ENCODE data around the gene CPNE5. TPM values are rescaled to one million over a fixed set of nuclear protein-coding genes. Genes with fewer than 3 reads are reported as not detected.

Gene CPNE5
- total RNA-seq, 1 donor from 2014 or later = 2.3 TPM

DNA sequence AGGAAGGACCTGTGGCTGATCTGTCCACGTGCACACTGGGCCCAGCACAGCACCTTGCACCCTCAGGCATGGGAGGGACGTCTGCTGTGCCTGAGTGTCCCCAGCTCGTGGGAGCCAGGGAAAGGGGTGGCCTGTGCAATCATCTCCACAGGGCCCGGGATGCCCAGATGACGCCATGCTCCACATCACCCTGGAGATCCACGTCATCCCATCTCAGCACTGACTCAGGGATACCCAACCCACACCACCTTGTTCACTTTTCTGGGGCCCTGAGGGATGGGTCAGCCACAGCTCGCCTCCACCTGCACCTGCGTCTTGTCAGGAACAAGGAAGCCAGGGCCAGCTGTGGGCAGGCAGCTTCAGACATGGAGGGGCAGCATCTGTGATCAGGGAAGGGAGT, 93.4 kb downstream of the CPNE5 start:
- Histone ChIP-seq H3K9me3 (no peaks in the 10 kb centered on the region), H3K36me3 (no peaks in the 10 kb centered on the region), H3K27ac (no peak overlapping the region), H3K27me3 (no peaks in the 10 kb centered on the region), H3K4me1 (no peaks in the 10 kb centered on the region), H3K4me3 (no peak overlapping the region)
- DNase-seq = no peak
- TF ChIP-seq, protein P1, sequence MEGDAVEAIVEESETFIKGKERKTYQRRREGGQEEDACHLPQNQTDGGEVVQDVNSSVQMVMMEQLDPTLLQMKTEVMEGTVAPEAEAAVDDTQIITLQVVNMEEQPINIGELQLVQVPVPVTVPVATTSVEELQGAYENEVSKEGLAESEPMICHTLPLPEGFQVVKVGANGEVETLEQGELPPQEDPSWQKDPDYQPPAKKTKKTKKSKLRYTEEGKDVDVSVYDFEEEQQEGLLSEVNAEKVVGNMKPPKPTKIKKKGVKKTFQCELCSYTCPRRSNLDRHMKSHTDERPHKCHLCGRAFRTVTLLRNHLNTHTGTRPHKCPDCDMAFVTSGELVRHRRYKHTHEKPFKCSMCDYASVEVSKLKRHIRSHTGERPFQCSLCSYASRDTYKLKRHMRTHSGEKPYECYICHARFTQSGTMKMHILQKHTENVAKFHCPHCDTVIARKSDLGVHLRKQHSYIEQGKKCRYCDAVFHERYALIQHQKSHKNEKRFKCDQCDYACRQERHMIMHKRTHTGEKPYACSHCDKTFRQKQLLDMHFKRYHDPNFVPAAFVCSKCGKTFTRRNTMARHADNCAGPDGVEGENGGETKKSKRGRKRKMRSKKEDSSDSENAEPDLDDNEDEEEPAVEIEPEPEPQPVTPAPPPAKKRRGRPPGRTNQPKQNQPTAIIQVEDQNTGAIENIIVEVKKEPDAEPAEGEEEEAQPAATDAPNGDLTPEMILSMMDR (IDR thresholded peaks at IDR 0.05) = no peak
- no peak for ATAC-seq
- intact Hi-C loops (cut with DNase I) = loop anchor here (10.0 kb wide), 1 partner anchor 121 kb away; no protein-coding TSS in a partner anchor

DNA sequence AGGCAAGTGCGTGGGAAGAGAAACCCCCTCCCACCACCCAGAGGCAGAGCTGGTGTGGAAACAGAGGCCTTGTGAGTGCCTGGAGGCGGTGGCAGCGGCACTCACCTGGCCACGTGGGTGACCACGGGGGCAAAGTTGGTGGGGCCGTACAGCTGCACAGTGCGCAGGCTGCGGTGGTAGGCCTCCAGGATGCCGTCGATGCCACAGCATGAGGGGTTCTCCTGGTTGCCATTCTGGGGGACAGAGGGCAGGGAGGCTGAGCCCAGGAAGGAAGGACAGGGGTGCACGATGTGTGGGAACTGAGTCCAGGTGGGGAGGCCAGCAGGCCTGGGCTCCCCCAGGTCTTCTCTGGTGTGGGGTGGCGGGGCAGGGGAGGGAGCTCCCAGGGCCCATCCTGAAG, 94.0 kb downstream of the CPNE5 start:
- Histone ChIP-seq H3K27ac (no peak overlapping the region), H3K36me3 (no peaks in the 10 kb centered on the region), H3K27me3 (no peaks in the 10 kb centered on the region), H3K4me1 (no peaks in the 10 kb centered on the region), H3K9me3 (no peaks in the 10 kb centered on the region), H3K4me3 (no peak overlapping the region)
- TF ChIP-seq, protein P1 (IDR thresholded peaks at IDR 0.05) = no peak
- no peak for DNase-seq
- ATAC-seq = no peak
- intact Hi-C loops (cut with DNase I) = loop anchor here (10.0 kb wide), 1 partner anchor 120 kb away; no protein-coding TSS in a partner anchor

DNA sequence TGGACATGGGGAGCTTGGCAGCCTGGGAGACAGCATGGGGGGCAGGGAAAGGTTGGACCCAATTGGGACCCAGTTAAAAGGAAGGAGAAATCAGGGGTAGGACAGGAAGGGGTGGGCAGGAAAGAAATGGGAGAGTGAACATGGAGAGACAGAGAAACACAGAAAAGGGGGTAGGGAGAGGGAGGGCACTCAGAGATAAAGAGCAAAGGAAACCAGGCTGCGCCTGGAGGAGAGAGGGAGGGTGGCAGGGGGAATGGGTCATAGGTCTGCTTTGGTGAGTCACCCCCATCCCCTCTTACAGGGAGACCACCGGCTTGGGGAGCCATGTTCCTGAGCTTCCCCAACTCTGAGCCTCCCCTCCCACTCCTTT, 95.0 kb downstream of the CPNE5 start:
- Histone ChIP-seq H3K4me3 (no peak overlapping the region), H3K36me3 (no peaks in the 10 kb centered on the region), H3K4me1 (no peaks in the 10 kb centered on the region), H3K27ac (no peak overlapping the region), H3K9me3 (no peaks in the 10 kb centered on the region), H3K27me3 (no peaks in the 10 kb centered on the region)
- DNase-seq (no peak), ATAC-seq (no peak)
- intact Hi-C loops (cut with DNase I) = loop anchor here (10.0 kb wide), 1 partner anchor 119 kb away; no protein-coding TSS in a partner anchor
- TF ChIP-seq, protein P1 (IDR thresholded peaks at IDR 0.05) = no peak

DNA sequence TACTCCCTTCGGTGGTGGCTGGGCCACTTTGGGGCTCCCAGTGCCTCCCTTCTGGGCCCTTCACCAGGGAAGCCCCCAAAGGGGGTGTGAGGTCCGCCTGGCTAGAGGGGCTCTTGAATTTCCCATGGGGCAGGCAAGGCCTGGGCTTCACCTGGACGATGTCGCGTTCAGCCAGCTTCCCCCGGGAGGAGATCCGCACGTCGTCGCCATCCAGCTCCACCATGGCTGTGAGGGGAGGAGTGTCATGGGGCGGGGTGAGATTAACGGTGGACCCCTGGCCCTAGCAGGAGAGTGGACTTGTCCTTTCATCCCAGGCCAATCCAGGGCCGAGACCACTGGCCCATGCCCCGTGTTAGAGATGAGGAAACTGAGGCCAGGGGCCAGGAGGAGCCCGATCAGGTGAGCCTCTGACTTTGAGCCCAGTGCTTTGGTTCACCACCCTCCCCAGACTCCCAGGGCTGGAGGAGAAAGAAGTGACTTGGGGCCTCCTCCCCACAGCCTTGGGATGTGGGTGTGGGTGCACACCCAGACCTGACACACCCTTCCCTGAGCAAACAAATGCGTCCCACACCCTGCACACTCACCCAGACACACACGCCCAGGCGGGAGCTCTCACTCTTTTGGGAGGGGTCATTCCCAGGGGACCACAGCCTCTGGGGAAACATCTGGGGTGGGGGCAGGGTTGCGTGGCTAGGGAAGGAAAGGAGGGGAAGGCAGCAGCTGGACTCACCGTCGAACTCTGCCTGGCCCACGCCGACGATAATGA, 95.5 kb downstream of the CPNE5 start:
- no peak overlapping the region for H3K4me3 ChIP-seq
- H3K27ac ChIP-seq = no peak overlapping the region
- no peaks in the 10 kb centered on the region for H3K27me3 ChIP-seq
- intact Hi-C loops (cut with DNase I) = loop anchor here (10.0 kb wide), 1 partner anchor 119 kb away; no protein-coding TSS in a partner anchor
- ATAC-seq (no peak), DNase-seq (no peak)
- no peaks in the 10 kb centered on the region for H3K4me1 ChIP-seq
- H3K9me3 ChIP-seq = no peaks in the 10 kb centered on the region
- TF ChIP-seq, protein P1 (IDR thresholded peaks at IDR 0.05) = no peak
- H3K36me3 ChIP-seq = no peaks in the 10 kb centered on the region

DNA sequence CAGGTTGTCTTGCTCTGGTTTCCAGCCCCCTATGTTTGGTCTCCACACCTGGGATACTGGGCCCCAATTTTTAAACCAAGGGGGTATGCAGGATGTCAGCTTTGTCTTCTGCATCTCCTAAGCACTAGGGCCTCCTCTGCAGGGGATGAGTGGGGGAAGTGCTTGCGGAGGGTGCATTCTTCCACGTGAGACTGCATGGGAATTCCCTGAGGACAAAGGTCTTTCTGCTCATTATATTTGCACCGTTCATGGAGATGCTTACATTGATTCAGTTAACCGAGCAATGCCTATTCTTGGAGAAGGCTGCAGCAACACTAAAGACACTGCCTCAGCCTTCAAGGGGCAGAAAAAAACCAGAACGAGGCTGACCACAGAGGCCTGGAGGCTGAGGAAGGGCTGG, 96.2 kb downstream of the CPNE5 start:
- H3K9me3 ChIP-seq = no peaks in the 10 kb centered on the region
- TF ChIP-seq, protein P1 (IDR thresholded peaks at IDR 0.05) = no peak
- DNase-seq (no peak), ATAC-seq (no peak)
- H3K27ac ChIP-seq = no peak overlapping the region
- no peaks in the 10 kb centered on the region for H3K27me3 ChIP-seq
- H3K4me1 ChIP-seq = no peaks in the 10 kb centered on the region
- no peak overlapping the region for H3K4me3 ChIP-seq
- no peaks in the 10 kb centered on the region for H3K36me3 ChIP-seq
- intact Hi-C loops (cut with DNase I) = loop anchor here (10.0 kb wide), 1 partner anchor 118 kb away; no protein-coding TSS in a partner anchor
